SU-DHL-6 (cell line): ENCODE data around the gene NEK4.

ENCODE experiments used
- H2AFZ ChIP-seq: fragments of 200-600 bp; sonication (generic); 2 replicates; pipeline ENCODE4 v1.6.1; 2014; ENCODE audit warnings: low read depth, mild to moderate bottlenecking, moderate library complexity, mixed read lengths, antibody characterized with exemption, low read length; ENCODE audit not compliant: severe bottlenecking
- H3F3A ChIP-seq: fragments of 200-600 bp; shearing (Covaris generic); 2 replicates; pipeline ENCODE4 v1.6.0; 2016; ENCODE audit warnings: antibody characterized with exemption, mild to moderate bottlenecking; ENCODE audit not compliant: insufficient read depth
- H3K27ac ChIP-seq: fragments of 200-600 bp; sonication (generic); 2 replicates; pipeline ENCODE4 v1.5.1; 2016; ENCODE audit warnings: low read depth, mild to moderate bottlenecking, low read length, moderate library complexity, mixed read lengths
- H3K27me3 ChIP-seq: fragments of 200-600 bp; sonication (generic), shearing (Covaris generic); 2 replicates; pipeline ENCODE4 v1.6.0; 2014; ENCODE audit warnings: mild to moderate bottlenecking, low read length
- H3K36me3 ChIP-seq: fragments of 200-600 bp; sonication (generic); 2 replicates; pipeline ENCODE4 v1.6.1; 2014; ENCODE audit warnings: mild to moderate bottlenecking, low read length, mixed read lengths
- H3K4me2 ChIP-seq: fragments of 300-600, 200-600 bp; shearing (Covaris generic), sonication (generic); 2 replicates; pipeline ENCODE4 v1.6.0; 2014; ENCODE audit warnings: low read length, low read depth, mild to moderate bottlenecking; ENCODE audit not compliant: poor library complexity, severe bottlenecking
- H3K4me3 ChIP-seq: fragments of 200-600 bp; sonication (generic); 2 replicates; pipeline ENCODE4 v1.5.1; 2014; ENCODE audit warnings: antibody characterized with exemption, low read length, mild to moderate bottlenecking, mixed read lengths; ENCODE audit not compliant: insufficient read depth, poor library complexity, severe bottlenecking
- H3K79me2 ChIP-seq: fragments of 200-600 bp; sonication (generic); 2 replicates; pipeline ENCODE4 v1.6.1; 2014; ENCODE audit warnings: mild to moderate bottlenecking, low read length, moderate library complexity; ENCODE audit not compliant: insufficient read depth
- H3K9ac ChIP-seq: fragments of 200-600 bp; sonication (generic); 2 replicates; pipeline ENCODE4 v1.7.0; 2014; ENCODE audit warnings: mild to moderate bottlenecking, low read length
- H3K9me2 ChIP-seq: fragments of 200-600 bp; sonication (generic); replicated peaks from 2 replicates; pipeline ENCODE4 v1.6.1; 2014; ENCODE audit warnings: low read length; ENCODE audit not compliant: insufficient read depth
- H3K9me3 ChIP-seq: fragments of 200-600 bp; sonication (generic); 2 replicates; pipeline ENCODE4 v1.6.1; 2014; ENCODE audit warnings: low read length, mixed read lengths; ENCODE audit not compliant: insufficient read depth
- H4K20me1 ChIP-seq: fragments of 200-600 bp; sonication (generic); 2 replicates; pipeline ENCODE4 v1.6.1; 2014; ENCODE audit warnings: low read depth, mild to moderate bottlenecking, antibody characterized with exemption, low read length, moderate library complexity, mixed read lengths
- EZH2phosphoT487 ChIP-seq: fragments of 200-600 bp; sonication (generic), shearing (Covaris generic); conservative IDR thresholded peaks from 2 replicates; pipeline ENCODE4 v1.6.1; 2018; ENCODE audit warnings: mild to moderate bottlenecking, antibody characterized with exemption, low read length, moderate library complexity, mixed read lengths
- TF ChIP-seq, protein P1 (sequence below): fragments of 200-600 bp; sonication (generic); IDR thresholded peaks from one replicate; pipeline ENCODE4 v1.5.1; 2017; ENCODE audit warnings: antibody characterized with exemption, mild to moderate bottlenecking, low read length, moderate library complexity; ENCODE audit not compliant: insufficient read depth, poor library complexity, severe bottlenecking

Gene NEK4

DNA sequence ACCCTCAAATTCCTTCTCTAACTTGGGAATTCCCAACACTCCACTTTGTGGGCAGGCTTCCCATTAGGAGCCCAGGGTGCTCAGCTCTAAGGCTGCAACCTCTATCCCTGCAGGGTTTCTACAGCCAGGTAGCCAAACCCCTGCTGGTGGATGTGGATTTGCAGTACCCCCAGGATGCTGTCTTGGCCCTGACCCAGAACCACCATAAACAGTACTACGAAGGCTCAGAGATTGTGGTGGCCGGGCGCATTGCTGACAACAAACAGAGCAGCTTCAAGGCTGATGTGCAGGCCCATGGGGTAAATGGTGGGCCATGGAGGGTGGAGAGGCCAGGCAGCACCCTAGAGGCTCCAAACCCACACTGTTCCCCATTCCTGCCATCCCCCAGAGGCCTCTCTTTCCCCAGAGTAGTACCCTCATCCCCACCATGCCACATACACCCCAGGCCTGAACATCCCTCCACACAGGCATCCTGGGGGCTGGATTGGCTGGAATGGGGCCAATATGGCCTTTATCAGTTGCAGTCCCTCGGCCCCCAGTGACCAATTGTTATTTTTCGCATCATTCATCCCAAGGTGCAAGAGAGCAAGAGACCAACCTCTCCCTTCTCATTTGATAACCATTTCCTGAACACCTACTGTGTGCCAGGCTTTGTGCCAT, 14.3 kb upstream of the NEK4 start:
- no peaks in the 10 kb centered on the region for H3K9me3 ChIP-seq
- no peaks in the 10 kb centered on the region for H3K9me2 ChIP-seq
- no peak overlapping the region for H3K4me2 ChIP-seq
- no peaks in the 10 kb centered on the region for H3K27me3 ChIP-seq
- no peaks in the 10 kb centered on the region for H3K36me3 ChIP-seq
- H3F3A ChIP-seq = no peaks in the 10 kb centered on the region
- TF ChIP-seq, protein P1, sequence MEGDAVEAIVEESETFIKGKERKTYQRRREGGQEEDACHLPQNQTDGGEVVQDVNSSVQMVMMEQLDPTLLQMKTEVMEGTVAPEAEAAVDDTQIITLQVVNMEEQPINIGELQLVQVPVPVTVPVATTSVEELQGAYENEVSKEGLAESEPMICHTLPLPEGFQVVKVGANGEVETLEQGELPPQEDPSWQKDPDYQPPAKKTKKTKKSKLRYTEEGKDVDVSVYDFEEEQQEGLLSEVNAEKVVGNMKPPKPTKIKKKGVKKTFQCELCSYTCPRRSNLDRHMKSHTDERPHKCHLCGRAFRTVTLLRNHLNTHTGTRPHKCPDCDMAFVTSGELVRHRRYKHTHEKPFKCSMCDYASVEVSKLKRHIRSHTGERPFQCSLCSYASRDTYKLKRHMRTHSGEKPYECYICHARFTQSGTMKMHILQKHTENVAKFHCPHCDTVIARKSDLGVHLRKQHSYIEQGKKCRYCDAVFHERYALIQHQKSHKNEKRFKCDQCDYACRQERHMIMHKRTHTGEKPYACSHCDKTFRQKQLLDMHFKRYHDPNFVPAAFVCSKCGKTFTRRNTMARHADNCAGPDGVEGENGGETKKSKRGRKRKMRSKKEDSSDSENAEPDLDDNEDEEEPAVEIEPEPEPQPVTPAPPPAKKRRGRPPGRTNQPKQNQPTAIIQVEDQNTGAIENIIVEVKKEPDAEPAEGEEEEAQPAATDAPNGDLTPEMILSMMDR = no peak
- TF ChIP-seq EZH2phosphoT487 = no peak
- no peaks in the 10 kb centered on the region for H4K20me1 ChIP-seq
- H3K79me2 ChIP-seq = no peaks in the 10 kb centered on the region
- no peak overlapping the region for H3K9ac ChIP-seq
- H2AFZ ChIP-seq = no peak overlapping the region
- no peak overlapping the region for H3K4me3 ChIP-seq
- no peak overlapping the region for H3K27ac ChIP-seq

DNA sequence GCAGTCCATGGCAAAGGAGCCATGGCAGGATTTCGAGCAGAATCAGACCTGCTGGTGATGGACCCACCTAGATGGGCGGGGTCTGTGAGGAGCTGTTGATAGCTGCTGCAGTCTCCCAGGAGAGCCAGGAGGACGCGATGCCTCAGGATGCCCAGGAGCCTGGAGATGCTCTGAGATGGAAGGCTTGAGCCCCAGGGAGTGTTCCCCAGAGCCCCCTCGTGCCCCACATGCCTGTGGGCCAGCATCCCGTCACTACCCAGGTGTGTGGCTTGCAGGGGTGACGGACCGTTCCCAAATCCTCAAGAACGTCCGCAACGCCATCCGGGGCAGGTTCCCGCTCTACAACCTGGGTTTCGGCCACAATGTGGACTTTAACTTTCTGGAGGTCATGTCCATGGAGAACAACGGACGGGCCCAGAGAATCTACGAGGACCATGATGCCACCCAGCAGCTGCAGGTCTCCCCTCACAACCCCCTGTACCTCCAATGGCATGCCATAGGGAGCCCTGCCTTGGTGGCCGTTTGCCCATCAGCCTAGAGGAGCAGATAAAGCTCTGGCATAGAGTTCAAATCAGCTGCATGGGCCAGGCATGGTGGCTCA, 13.4 kb upstream of the NEK4 start:
- H3K4me3 ChIP-seq = no peak overlapping the region
- no peaks in the 10 kb centered on the region for H3F3A ChIP-seq
- H3K79me2 ChIP-seq = no peaks in the 10 kb centered on the region
- H3K27me3 ChIP-seq = no peaks in the 10 kb centered on the region
- no peaks in the 10 kb centered on the region for H3K9me3 ChIP-seq
- TF ChIP-seq EZH2phosphoT487 = no peak
- TF ChIP-seq, protein P1 = no peak
- no peaks in the 10 kb centered on the region for H3K9me2 ChIP-seq
- H2AFZ ChIP-seq = no peak overlapping the region
- H3K4me2 ChIP-seq = no peak overlapping the region
- no peaks in the 10 kb centered on the region for H3K36me3 ChIP-seq
- no peak overlapping the region for H3K9ac ChIP-seq
- H4K20me1 ChIP-seq = no peaks in the 10 kb centered on the region
- H3K27ac ChIP-seq = no peak overlapping the region

DNA sequence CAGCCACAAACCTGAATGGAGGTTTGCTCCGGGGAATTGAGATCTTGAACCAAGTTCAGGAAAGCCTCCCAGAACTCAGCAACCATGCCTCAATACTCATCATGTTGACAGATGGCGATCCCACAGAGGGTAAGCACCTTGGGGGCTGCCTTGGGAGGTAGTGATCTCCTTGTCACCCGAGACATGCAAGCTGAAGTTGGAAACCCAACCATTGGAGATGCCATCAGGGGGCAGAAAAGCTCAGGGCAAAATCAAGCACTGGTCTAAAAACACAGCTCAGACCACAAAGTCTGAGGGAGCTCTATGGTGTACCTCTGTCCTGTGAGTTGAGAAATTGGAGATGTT, 12.4 kb upstream of the NEK4 start:
- Histone ChIP-seq H3K36me3 (no peaks in the 10 kb centered on the region), H3K27me3 (no peaks in the 10 kb centered on the region), H3K9me2 (no peaks in the 10 kb centered on the region), H2AFZ (no peak overlapping the region), H3K27ac (no peak overlapping the region), H3K79me2 (no peaks in the 10 kb centered on the region), H3K4me2 (no peak overlapping the region), H3F3A (no peaks in the 10 kb centered on the region), H4K20me1 (no peaks in the 10 kb centered on the region), H3K9me3 (no peaks in the 10 kb centered on the region), H3K4me3 (no peak overlapping the region), H3K9ac (no peak overlapping the region)
- no peak for TF ChIP-seq EZH2phosphoT487
- TF ChIP-seq, protein P1 = no peak
